NCI-H187 treated with DMSO at 0.1 percent for 48 hours (cell line): ENCODE measurements around the gene RYK.

Experiments used
- DNase-seq: peaks from one replicate; lab custom pipeline; 2025; lab: John Stamatoyannopoulos, UW

The RYK gene

GRCh38 chr3:134148534-134148933, 102.1 kb downstream of the RYK start:
- no peak for DNase-seq

GRCh38 chr3:134147411-134147810, 103.2 kb downstream of the RYK start:
- no peak for DNase-seq

DNA sequence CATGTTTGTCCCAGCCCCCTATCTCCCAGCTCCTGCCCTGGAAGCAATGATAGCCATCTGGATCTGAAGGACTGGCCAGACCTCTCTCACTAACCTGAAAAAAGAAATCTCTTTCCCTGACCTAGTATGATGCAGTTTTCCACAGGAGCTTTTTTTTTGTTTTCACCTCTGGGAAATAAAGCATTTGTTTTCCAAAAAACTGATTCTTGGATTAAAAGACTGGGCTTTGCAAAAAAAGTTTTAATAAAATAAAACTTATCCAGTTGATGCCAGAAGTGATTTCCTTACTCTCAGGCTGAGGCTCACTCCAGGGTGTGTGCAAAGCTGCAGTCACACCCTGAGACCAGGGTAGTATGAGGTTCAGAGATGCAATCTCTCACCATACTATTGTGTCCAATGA, 104.0 kb downstream of the RYK start:
- no peak for DNase-seq

DNA sequence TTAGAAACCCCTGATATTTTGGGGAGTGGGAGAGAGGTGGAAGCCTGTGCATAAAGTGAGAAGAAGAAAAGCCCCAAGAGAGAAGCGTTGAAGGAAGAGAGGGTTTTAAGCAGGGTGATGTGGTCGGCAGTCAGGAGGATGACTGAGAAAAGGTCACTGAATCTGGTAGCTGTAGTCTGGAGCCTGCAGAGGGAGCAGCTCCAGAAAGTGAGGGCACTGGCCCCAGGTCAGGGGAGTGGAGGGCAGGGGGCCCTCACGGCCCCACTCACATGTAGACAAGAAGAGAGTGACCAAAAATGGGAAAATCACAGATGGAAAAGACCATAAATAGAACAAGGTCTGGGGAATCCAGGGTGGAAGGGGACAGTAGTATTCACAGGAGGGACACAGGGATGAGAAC, 105.5 kb downstream of the RYK start:
- DNase-seq, result no peak

DNA sequence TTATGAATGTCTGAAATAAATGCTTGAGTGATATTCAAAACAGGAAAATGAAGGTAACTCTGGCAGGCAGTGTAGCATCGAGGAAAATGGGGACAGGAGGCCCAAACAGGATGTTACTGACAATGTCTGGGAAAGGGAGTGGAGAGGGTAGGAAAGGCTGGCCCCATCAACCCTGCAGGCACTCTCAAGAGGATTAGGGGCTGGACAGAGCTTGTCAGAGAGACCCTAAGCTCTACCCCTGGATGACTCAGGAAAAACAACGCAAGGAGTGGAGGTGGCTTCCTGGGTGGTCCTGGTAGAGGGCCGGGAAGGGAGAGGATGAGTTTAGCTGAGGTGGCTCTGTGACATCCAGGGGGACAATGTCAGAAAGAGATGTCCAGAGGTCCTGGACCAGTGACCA, 106.0 kb downstream of the RYK start:
- DNase-seq, result no peak

DNA sequence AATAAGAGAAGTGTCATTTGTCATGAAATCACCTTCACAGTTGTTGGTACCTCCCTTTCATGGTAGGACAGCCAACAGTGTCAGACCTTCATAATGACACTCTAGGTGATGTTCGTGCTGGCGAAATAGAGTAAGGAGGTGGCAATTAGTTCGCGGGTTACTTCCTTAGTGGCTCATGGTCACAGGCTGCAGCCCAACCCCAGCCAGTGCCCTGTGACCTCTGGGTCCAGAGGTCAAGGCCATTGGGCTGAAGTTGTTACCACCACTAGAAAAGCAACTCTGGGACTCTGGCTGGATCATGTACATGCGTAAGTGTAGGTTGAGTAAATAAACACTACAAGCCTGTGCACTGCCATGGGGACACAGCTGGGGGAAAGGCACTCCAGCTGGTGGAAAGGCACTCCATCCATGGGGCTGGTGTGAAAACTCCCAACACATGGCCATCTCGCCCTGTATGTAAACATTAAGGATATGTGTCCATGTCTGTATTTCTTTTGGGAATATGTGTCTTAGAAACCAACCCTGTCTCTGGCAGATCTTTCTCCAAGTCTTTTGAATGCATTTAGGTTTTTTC, 106.7 kb downstream of the RYK start:
- no peak for DNase-seq

DNA sequence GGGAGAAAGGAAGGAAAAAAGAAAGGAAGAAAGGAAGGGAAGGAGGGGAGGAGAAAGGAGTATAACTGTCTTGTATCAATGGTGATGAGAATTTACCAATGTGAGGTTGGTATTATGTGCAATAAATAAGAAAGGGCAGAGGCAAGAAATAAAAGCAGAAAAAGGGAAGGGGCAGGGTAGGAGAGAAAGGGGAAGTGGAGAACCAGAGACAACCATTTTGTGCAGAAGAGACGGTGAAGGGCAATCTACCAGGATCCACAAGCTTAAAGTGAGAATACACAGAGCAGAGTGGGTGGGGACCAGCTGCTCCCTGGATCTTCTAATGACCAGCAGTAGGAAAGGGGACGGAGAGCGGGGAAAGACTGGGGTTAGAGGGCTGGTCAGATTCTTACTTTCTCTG, 114.1 kb downstream of the RYK start:
- DNase-seq, result no peak

GRCh38 chr3:134134698-134135415, 115.8 kb downstream of the RYK start:
- no peak for DNase-seq

- no peak for DNase-seq
These were observed 116.4 kb downstream of the RYK start for GRCh38 chr3:134134240-134134639.

GRCh38 chr3:134132961-134133360, 117.7 kb downstream of the RYK start:
- DNase-seq, result no peak

GRCh38 chr3:134126153-134126552, 124.5 kb downstream of the RYK start:
- no peak for DNase-seq

GRCh38 chr3:134114726-134115125, 135.9 kb downstream of the RYK start:
- DNase-seq, result no peak

DNA sequence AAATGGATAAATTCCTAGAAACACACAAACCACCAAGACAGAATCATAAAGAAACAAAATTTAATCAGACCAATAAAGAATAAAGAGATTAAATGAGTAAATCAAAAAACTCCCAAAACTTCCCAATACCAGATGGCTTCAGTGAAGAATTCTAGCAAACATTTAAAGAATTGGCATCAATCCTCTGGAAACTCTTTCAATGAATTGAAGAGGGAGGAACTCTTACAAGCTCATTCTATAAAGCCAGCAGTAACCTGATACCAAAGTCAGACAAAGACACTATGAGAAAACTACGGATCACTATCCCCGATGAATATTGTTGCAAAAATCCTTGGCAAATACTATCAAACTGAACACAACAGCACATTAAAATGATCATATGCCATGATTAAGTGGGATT, 139.0 kb downstream of the RYK start:
- DNase-seq, result no peak

DNA sequence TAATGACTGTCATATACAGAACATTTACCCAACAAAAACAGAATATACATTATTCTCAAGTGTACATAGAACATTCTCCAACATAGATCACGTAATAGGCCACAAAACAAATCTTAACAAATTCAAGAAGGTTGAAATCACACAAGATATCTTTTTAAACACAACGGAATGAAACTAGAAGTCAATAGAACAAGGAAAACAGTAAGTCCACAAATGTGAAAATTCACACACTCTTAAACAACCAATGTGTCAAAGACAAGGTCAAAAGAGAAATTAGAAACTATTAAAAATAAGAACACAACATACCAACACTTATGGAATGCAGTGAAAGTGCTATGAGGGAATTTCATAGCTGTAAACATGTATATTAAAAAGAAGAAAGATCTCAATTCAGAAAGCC, 139.7 kb downstream of the RYK start:
- DNase-seq, result no peak
